Smooth muscle cell (in vitro differentiated cells): ENCODE results near the gene CAPN13. TPM values are rescaled to one million over a fixed set of nuclear protein-coding genes. Genes with fewer than 3 reads are reported as not detected.
"Not testable (repeated sequence)": the region's sequence is repeated elsewhere in the genome, so short reads cannot be mapped to it uniquely, and the experiment has no call there.

Experiments
- DNase-seq: peaks from one replicate; lab custom pipeline; 2025; ENCODE audit not compliant: unreplicated experiment; lab: John Stamatoyannopoulos, UW
- H2AFZ ChIP-seq: fragments of 200-600 bp; sonication (generic); 2 replicates; pipeline ENCODE4 v1.6.0; 2016; ENCODE audit warnings: antibody characterized with exemption, low read depth, mild to moderate bottlenecking
- H3F3A ChIP-seq: fragments of 200-600 bp; sonication (generic); 2 replicates; pipeline ENCODE4 v1.6.0; 2017; ENCODE audit warnings: antibody characterized with exemption, low read depth
- H3K27ac ChIP-seq: fragments of 200-600 bp; sonication (generic); 2 replicates; pipeline ENCODE4 v1.5.1; 2016; ENCODE audit warnings: low read depth, mild to moderate bottlenecking
- H3K27me3 ChIP-seq: fragments of 200-600 bp; sonication (generic); 2 replicates; pipeline ENCODE4 v1.6.1; 2016; ENCODE audit warnings: low read depth, mild to moderate bottlenecking
- H3K36me3 ChIP-seq: fragments of 200-600 bp; sonication (generic); 2 replicates; pipeline ENCODE4 v1.5.1; 2016; ENCODE audit warnings: low read depth
- H3K4me1 ChIP-seq: fragments of 200-600 bp; sonication (generic); 2 replicates; pipeline ENCODE4 v1.5.1; 2016; ENCODE audit warnings: low read depth
- H3K4me2 ChIP-seq: fragments of 200-600 bp; sonication (generic); 2 replicates; pipeline ENCODE4 v1.6.0; 2016; ENCODE audit warnings: mild to moderate bottlenecking
- H3K4me3 ChIP-seq: fragments of 200-600 bp; sonication (generic); 2 replicates; pipeline ENCODE4 v1.5.1; 2016; ENCODE audit warnings: mild to moderate bottlenecking
- H3K79me2 ChIP-seq: fragments of 200-600 bp; sonication (generic); 2 replicates; pipeline ENCODE4 v1.6.0; 2016; ENCODE audit warnings: low read depth, mild to moderate bottlenecking
- H3K9ac ChIP-seq: fragments of 200-600 bp; sonication (generic); 2 replicates; pipeline ENCODE4 v1.6.0; 2016; ENCODE audit warnings: low read depth
- H3K9me3 ChIP-seq: fragments of 200-600 bp; sonication (generic); replicated peaks from 2 replicates; pipeline ENCODE4 v1.5.1; 2016; ENCODE audit warnings: low read depth
- H4K20me1 ChIP-seq: fragments of 200-600 bp; sonication (generic); 2 replicates; pipeline ENCODE4 v1.6.0; 2016; ENCODE audit warnings: low read depth
- CTCF ChIP-seq: fragments of 200-600 bp; sonication (generic); IDR thresholded peaks from 2 replicates; pipeline ENCODE4 v1.5.1; 2017; ENCODE audit warnings: borderline replicate concordance, mild to moderate bottlenecking, antibody characterized with exemption; ENCODE audit not compliant: insufficient read depth, poor library complexity, severe bottlenecking
- WGBS: methylation state at CpG from one replicate; pipeline ENCODE4 v1.1.7; 2016; ENCODE audit warnings: low lambda C conversion rate; 5-methylcytosine and 5-hydroxymethylcytosine counted together
- polyA plus RNA-seq: library from polyadenylated mRNA; unstranded; fragments of >200 nt; fragmentation: Nextera tagmentation; extraction: Ambion mirVana; gene quantifications from 2 replicates; pipeline ENCODE4 v1.2.1, GENCODE V29; 2016
- total RNA-seq: library from RNA; depleted of rRNA; stranded (reverse); fragments of >200 nt; gene quantifications from 2 replicates; pipeline ENCODE4 v1.2.3, GENCODE V29; 2014

The CAPN13 gene
- total and polyA plus RNA-seq, 2 experiments from 2014 or later, result 0.04 to 0.40 TPM

- no peak overlapping the region for H3K4me3 ChIP-seq
- no peak for DNase-seq
- no peak for TF ChIP-seq CTCF
- no peaks in the 10 kb centered on the region for H3K79me2 ChIP-seq
- H2AFZ ChIP-seq, result no peak overlapping the region
- no peak overlapping the region for H3K27ac ChIP-seq
- no peaks in the 10 kb centered on the region for H3K27me3 ChIP-seq
- H3F3A ChIP-seq, result no peaks in the 10 kb centered on the region
- H3K36me3 ChIP-seq, result no peaks in the 10 kb centered on the region
- 89% methylated on average over 3 of the region's 3 CpGs for WGBS
- no peaks in the 10 kb centered on the region for H4K20me1 ChIP-seq
- H3K4me1 ChIP-seq, result peaks cover 3% of the 10 kb centered on the region
- no peak overlapping the region for H3K9ac ChIP-seq
- peaks cover 2% of the 10 kb centered on the region for H3K9me3 ChIP-seq
- H3K4me2 ChIP-seq, result no peak overlapping the region
Measured at GRCh38 chr2:30704309-30705020, 102.8 kb downstream of the CAPN13 start.

GRCh38 chr2:30702694-30703093 lies 104.6 kb downstream of the CAPN13 start:
- Histone ChIP-seq H3K36me3 (no peaks in the 10 kb centered on the region), H3K79me2 (no peaks in the 10 kb centered on the region), H4K20me1 (no peaks in the 10 kb centered on the region), H3K27ac (no peak overlapping the region), H2AFZ (no peak overlapping the region), H3K4me3 (no peak overlapping the region), H3K4me1 (peaks cover 3% of the 10 kb centered on the region), H3K9me3 (peaks cover 7% of the 10 kb centered on the region), H3K4me2 (no peak overlapping the region), H3K9ac (no peak overlapping the region), H3K27me3 (no peaks in the 10 kb centered on the region), H3F3A (no peaks in the 10 kb centered on the region)
- DNase-seq, result no peak
- no peak for TF ChIP-seq CTCF
- WGBS, result 85% methylated on average over 1 of the region's 1 CpG

- no peak overlapping the region for H3K27ac ChIP-seq
- H3K4me1 ChIP-seq, result peaks cover 3% of the 10 kb centered on the region
- DNase-seq, result no peak
- H3K79me2 ChIP-seq, result no peaks in the 10 kb centered on the region
- H3K36me3 ChIP-seq, result no peaks in the 10 kb centered on the region
- no peaks in the 10 kb centered on the region for H4K20me1 ChIP-seq
- 64% methylated on average over 2 of the region's 2 CpGs for WGBS
- peaks cover 7% of the 10 kb centered on the region for H3K9me3 ChIP-seq
- H3K27me3 ChIP-seq, result no peaks in the 10 kb centered on the region
- no peak overlapping the region for H3K4me2 ChIP-seq
- no peak overlapping the region for H3K4me3 ChIP-seq
- TF ChIP-seq CTCF, result no peak
- H3F3A ChIP-seq, result no peaks in the 10 kb centered on the region
- H3K9ac ChIP-seq, result no peak overlapping the region
- H2AFZ ChIP-seq, result no peak overlapping the region
Measured at GRCh38 chr2:30701782-30702181, 105.5 kb downstream of the CAPN13 start.

GRCh38 chr2:30697242-30698103 lies 109.8 kb downstream of the CAPN13 start:
- H3K9ac ChIP-seq, H3K4me3 ChIP-seq, H2AFZ ChIP-seq, H3K79me2 ChIP-seq, H3K9me3 ChIP-seq, H3F3A ChIP-seq, H3K27ac ChIP-seq, DNase-seq, H3K4me1 ChIP-seq, H4K20me1 ChIP-seq, H3K4me2 ChIP-seq, H3K36me3 ChIP-seq, H3K27me3 ChIP-seq: not testable (repeated sequence)
- WGBS, result 92% methylated on average over 18 of the region's 18 CpGs
